BLaER1 (cell line): ENCODE measurements around the gene SLC4A2.

ENCODE experiments used
- H3K27ac ChIP-seq: shearing (Covaris generic); formaldehyde crosslinking; 2 replicates; pipeline ENCODE4 v1.8.1; 2022
- H3K27me3 ChIP-seq: shearing (Covaris generic); formaldehyde crosslinking; 2 replicates; pipeline ENCODE4 v1.8.1; 2022
- H3K36me3 ChIP-seq: shearing (Covaris generic); formaldehyde crosslinking; 2 replicates; pipeline ENCODE4 v1.8.1; 2022
- H3K4me1 ChIP-seq: shearing (Covaris generic); formaldehyde crosslinking; 2 replicates; pipeline ENCODE4 v1.8.1; 2022
- H3K4me2 ChIP-seq: shearing (Covaris generic); formaldehyde crosslinking; 2 replicates; pipeline ENCODE4 v1.8.1; 2022
- H3K4me3 ChIP-seq: shearing (Covaris generic); formaldehyde crosslinking; 2 replicates; pipeline ENCODE4 v1.8.1; 2022
- H3K9ac ChIP-seq: shearing (Covaris generic); formaldehyde crosslinking; 2 replicates; pipeline ENCODE4 v1.8.1; 2022
- H3K9me3 ChIP-seq: shearing (Covaris generic); formaldehyde crosslinking; 2 replicates; pipeline ENCODE4 v1.8.1; 2022
- H4K20me1 ChIP-seq: shearing (Covaris generic); formaldehyde crosslinking; 2 replicates; pipeline ENCODE4 v1.8.1; 2022
- Cebpa-rat ChIP-seq: shearing (Covaris generic); IDR thresholded peaks from 2 replicates; pipeline ENCODE4 v1.8.1; 2022

The SLC4A2 gene

GRCh38 chr7:151089893-151090730, 30.7 kb downstream of the SLC4A2 start:
- Histone ChIP-seq H3K9me3 (no peaks in the 10 kb centered on the region), H3K4me3 (no peak overlapping the region), H3K4me1 (peaks cover 79% of the 10 kb centered on the region), H3K9ac (no peak overlapping the region; the same call in 1 of the 2 replicates), H3K4me2 (peak overlapping the region; percentile 98), H3K36me3 (peaks cover 10% of the 10 kb centered on the region; the same call in 1 of the 2 replicates), H3K27ac (peak overlapping the region; percentile 69; the same call in 1 of the 2 replicates), H3K27me3 (peaks cover 37% of the 10 kb centered on the region), H4K20me1 (peaks cover 82% of the 10 kb centered on the region)
- no peak for TF ChIP-seq Cebpa-rat

DNA sequence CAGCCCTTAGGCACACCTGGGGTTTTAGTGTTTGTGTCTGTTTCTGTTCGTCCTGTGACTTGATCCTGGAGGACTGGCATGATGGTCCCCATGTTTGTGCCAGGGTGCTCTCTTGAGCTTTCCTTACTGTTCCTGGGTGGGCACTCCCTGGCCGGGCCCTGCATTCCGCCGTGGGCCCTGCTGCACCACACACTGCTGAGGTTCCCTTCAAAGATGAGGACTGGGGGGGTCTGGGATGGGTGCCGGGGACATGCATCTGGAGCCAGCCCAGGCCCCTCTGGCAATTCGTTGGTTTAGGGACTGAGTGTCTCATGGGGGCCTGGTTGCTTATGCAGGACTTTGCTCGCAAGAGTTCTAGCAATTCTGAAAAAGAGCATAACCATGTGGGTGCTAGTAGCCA, 31.6 kb downstream of the SLC4A2 start:
- TF ChIP-seq Cebpa-rat = no peak
- Histone ChIP-seq H4K20me1 (peaks cover 91% of the 10 kb centered on the region), H3K9ac (no peak overlapping the region), H3K4me3 (no peak overlapping the region), H3K27ac (no peak overlapping the region), H3K4me1 (peaks cover 79% of the 10 kb centered on the region), H3K9me3 (no peaks in the 10 kb centered on the region), H3K27me3 (peaks cover 28% of the 10 kb centered on the region), H3K36me3 (peaks cover 10% of the 10 kb centered on the region; the same call in 1 of the 2 replicates), H3K4me2 (no peak overlapping the region)

GRCh38 chr7:151091431-151091830, 32.0 kb downstream of the SLC4A2 start:
- TF ChIP-seq Cebpa-rat = no peak
- Histone ChIP-seq H3K4me2 (no peak overlapping the region), H3K27ac (no peak overlapping the region), H3K4me3 (no peak overlapping the region), H3K9me3 (no peaks in the 10 kb centered on the region), H3K9ac (no peak overlapping the region), H4K20me1 (peaks cover 95% of the 10 kb centered on the region), H3K4me1 (peaks cover 84% of the 10 kb centered on the region), H3K27me3 (peaks cover 25% of the 10 kb centered on the region), H3K36me3 (peaks cover 10% of the 10 kb centered on the region; the same call in 1 of the 2 replicates)

DNA sequence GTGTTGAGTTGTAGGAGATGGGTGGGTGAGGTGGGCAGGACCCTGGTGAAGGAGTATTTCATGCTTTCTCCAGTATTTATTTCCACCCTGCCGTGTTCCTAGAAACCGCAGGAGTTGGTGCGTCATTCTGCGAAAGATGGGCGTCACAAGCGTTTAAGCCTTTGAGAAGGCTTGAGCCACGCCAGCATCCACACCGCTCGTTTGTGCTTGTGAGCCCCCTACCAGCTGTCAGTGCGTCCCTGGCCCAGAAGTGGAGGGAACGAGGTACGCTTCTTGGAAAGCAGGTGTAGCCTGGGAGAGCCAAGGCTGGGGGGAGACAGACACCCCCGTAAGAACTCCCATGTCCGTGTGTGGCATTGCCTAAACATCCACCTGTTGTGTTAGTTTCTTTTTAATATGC, 32.6 kb downstream of the SLC4A2 start:
- no peak overlapping the region for H3K27ac ChIP-seq
- H3K4me2 ChIP-seq = no peak overlapping the region

DNA sequence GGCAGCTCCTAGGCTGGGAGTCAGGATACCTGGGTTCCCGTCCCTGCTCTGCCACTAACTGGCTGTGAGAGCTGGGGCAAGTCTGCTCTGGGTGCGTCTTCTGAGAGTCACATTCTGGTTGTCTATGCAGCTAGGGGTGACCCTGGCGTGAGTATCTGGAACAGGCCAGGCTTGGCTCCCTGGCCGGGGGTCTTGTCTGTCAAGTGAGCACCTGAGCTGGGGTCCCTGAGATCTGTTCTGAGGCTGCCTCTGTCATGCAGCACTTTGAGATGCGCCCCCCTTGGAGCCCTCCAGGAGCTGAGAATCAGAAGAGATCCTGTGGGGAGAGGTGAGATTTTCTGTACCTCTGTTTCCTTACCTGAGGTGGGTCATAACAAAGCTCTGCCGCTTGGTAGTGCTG, 34.4 kb downstream of the SLC4A2 start:
- no peak for TF ChIP-seq Cebpa-rat
- H3K27me3 ChIP-seq = peaks cover 3% of the 10 kb centered on the region; the same call in 1 of the 2 replicates
- no peaks in the 10 kb centered on the region for H3K9me3 ChIP-seq
- H3K36me3 ChIP-seq = peaks cover 10% of the 10 kb centered on the region; the same call in 1 of the 2 replicates
- no peak overlapping the region for H3K27ac ChIP-seq
- H3K4me3 ChIP-seq = no peak overlapping the region
- H3K9ac ChIP-seq = no peak overlapping the region
- peaks cover 92% of the 10 kb centered on the region for H3K4me1 ChIP-seq
- H4K20me1 ChIP-seq = peaks cover 100% of the 10 kb centered on the region
- H3K4me2 ChIP-seq = 0 out of 2 replicates have a peak overlapping the region, but pooled peaks have one; percentile 2

More for the DNA sequence above, 32.6 kb downstream of the SLC4A2 start:
- H3K4me3 ChIP-seq = no peak overlapping the region
- H3K27me3 ChIP-seq = peaks cover 21% of the 10 kb centered on the region
- peaks cover 100% of the 10 kb centered on the region for H4K20me1 ChIP-seq
- TF ChIP-seq Cebpa-rat = no peak
- peaks cover 89% of the 10 kb centered on the region for H3K4me1 ChIP-seq
- H3K9me3 ChIP-seq = no peaks in the 10 kb centered on the region
- H3K9ac ChIP-seq = no peak overlapping the region
- H3K36me3 ChIP-seq = peaks cover 10% of the 10 kb centered on the region; the same call in 1 of the 2 replicates

- H3K9ac ChIP-seq = 0 out of 2 replicates have a peak overlapping the region, but pooled peaks have one; percentile 30
- H3K4me1 ChIP-seq = peaks cover 90% of the 10 kb centered on the region
- no peaks in the 10 kb centered on the region for H3K9me3 ChIP-seq
- no peaks in the 10 kb centered on the region; the same call in 1 of the 2 replicates for H3K27me3 ChIP-seq
- no peak overlapping the region for H3K4me3 ChIP-seq
- H3K27ac ChIP-seq = no peak overlapping the region
- H3K4me2 ChIP-seq = peak overlapping the region; percentile 13
- H4K20me1 ChIP-seq = peaks cover 99% of the 10 kb centered on the region
- TF ChIP-seq Cebpa-rat = no peak
- H3K36me3 ChIP-seq = peaks cover 10% of the 10 kb centered on the region; the same call in 1 of the 2 replicates
These were observed 35.3 kb downstream of the SLC4A2 start for GRCh38 chr7:151094675-151095074.

GRCh38 chr7:151095123-151095797, 35.9 kb downstream of the SLC4A2 start:
- peak overlapping the region; percentile 4; the same call in 1 of the 2 replicates for H3K27ac ChIP-seq
- peaks cover 15% of the 10 kb centered on the region; the same call in 1 of the 2 replicates for H3K36me3 ChIP-seq
- H3K9ac ChIP-seq = 0 out of 2 replicates have a peak overlapping the region, but pooled peaks have one; percentile 30
- H3K9me3 ChIP-seq = no peaks in the 10 kb centered on the region
- H3K4me3 ChIP-seq = no peak overlapping the region
- peaks cover 99% of the 10 kb centered on the region for H4K20me1 ChIP-seq
- H3K4me1 ChIP-seq = peaks cover 90% of the 10 kb centered on the region
- H3K27me3 ChIP-seq = no peaks in the 10 kb centered on the region
- no peak for TF ChIP-seq Cebpa-rat
- peak overlapping the region; percentile 13 for H3K4me2 ChIP-seq

DNA sequence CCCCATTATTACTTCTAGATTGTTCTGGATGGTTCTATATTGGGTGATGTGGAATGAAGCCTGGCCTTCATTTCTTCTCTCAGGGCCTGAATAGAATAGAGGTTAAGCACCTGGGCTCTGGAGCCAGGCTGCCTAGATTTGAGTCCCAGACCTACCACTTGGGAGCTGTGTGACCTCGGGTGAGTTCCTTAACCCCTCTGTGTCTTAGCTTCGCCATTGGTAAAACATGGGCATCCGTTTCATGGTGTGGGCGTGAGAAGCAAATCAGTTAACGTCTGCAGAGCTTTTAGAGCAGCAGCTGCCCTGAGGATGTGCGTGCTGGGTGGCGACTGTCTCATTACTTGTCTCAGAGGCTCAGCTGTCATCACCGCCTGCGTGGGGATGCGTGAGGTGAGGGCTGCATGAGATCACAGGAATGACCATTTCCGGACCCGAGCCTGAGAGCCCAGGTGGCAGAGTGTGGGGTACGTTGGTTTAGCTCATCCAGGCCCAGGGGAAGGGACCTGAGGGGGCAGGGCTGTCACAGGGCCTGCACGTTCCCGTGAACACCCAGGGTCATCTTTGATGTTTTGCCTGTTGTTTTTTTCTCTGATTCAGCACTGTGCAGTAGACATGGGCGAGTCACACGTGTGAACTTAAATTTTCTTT, 36.6 kb downstream of the SLC4A2 start:
- Histone ChIP-seq H3K36me3 (peaks cover 17% of the 10 kb centered on the region; the same call in 1 of the 2 replicates), H3K4me2 (0 out of 2 replicates have a peak overlapping the region, but pooled peaks have one; percentile 2), H3K27me3 (no peaks in the 10 kb centered on the region), H3K27ac (no peak overlapping the region), H3K9me3 (no peaks in the 10 kb centered on the region), H4K20me1 (peaks cover 99% of the 10 kb centered on the region), H3K9ac (no peak overlapping the region), H3K4me1 (peaks cover 94% of the 10 kb centered on the region), H3K4me3 (no peak overlapping the region)
- TF ChIP-seq Cebpa-rat = no peak

- Histone ChIP-seq H3K27me3 (no peaks in the 10 kb centered on the region), H3K9me3 (no peaks in the 10 kb centered on the region), H3K4me2 (peak overlapping the region; percentile 40), H4K20me1 (peaks cover 99% of the 10 kb centered on the region), H3K27ac (no peak overlapping the region), H3K4me1 (peaks cover 75% of the 10 kb centered on the region), H3K36me3 (0 out of 2 replicates have a peak, but pooled peaks cover 14% of the 10 kb centered on the region), H3K4me3 (no peak overlapping the region), H3K9ac (peak overlapping the region; percentile 53; the same call in 1 of the 2 replicates)
- no peak for TF ChIP-seq Cebpa-rat
These were observed 40.3 kb downstream of the SLC4A2 start for GRCh38 chr7:151099486-151100211.
